ENCODE results near the gene CCDC148. TPM values are rescaled to one million over a fixed set of nuclear protein-coding genes. Genes with fewer than 3 reads are reported as not detected.

CCDC148 gene
- total RNA-seq, 1 donor from 2014 or later = 0.51 TPM

DNA sequence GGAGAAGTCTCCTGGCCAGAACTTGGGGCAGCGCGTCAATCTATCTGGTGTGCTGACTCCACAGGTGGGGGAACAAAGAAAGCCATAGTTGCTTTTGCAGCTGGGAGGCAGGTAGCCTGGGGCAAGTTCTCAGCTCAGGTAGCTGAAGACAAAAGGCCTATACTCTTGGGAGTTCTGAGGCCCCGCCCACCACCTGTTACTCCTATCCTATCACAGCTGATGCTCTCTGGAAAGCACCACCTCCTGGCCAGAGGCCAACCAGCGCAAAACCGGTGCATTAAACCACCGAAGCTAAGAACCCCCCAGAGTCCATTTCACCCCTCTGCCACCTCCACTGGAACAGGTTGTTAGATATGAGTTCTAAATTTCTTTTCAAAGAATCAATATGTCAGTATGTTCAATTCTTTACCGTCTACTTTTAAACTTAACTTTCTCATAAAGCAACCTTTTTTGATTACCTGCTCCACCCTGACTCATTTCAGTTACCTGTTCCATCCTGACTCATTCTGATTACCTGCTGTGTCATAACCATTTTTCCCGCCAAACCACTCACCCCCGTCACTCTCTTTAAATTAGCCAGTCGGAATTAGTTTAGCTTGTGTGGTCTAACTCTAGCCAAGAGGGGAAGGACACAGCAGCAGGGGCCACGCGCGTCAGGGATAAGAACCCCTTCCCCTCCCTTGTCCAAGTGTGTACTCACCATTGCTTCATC lies 311.5 kb downstream of the CCDC148 start:
- DNase-seq = no peak

- DNase-seq = no peak
Observed at GRCh38 chr2:158143703-158144360, 312.7 kb downstream of the CCDC148 start.

DNA sequence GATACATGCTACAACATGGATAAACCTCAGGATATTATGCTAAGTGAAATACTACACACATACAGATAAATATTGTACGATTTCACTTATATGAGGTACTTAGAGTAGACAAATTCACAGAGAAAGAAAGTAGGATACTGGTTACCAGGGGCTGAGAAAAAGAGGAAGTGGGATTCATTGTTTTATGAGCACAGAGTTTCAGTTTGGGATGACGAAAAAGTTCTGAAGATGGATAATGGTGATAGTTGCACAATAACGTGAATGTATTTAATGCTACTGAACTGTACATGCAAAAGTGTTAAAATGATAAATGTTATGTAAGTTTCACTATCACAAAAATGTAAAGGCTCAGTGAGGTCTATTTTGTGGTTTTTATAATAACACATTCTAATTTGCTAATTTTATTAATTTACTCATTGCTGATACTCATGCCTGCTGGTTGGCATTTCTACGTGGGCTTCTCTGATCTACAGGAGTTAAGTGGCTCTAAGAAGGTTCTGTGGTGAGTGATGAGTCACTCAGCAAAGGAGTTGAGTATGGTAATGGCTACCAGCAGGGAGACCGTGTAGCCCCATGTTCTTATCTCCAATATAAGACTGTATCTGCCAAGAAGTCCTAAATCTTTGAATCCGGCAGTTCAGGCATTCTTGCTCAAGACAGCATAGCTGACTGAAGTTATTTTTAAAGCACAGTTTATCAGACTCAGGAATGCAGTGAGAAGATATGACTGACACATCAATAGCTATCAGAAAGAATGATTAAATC lies 313.8 kb downstream of the CCDC148 start:
- no peak for DNase-seq

DNA sequence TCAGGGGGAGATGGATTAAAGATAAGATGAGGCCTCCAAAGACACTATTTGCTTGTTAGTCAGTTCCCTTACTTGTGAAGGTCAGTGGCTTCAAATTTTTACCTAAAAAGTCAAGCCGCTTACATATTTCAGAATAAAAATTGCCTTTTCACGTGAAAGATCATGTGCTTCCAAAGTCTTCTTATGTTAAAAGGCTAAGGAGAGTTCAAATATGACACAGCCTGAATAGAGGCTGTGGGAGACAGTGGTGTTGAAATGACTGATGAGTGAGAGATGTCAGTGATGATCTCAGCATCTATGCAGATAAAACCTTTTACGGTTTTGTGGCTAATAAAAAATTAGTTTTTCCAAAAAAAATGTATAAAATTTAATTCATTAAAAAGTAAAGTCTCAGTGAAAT lies 314.4 kb downstream of the CCDC148 start:
- no peak for DNase-seq

- DNase-seq = no peak
Observed at GRCh38 chr2:158140201-158140600, 316.4 kb downstream of the CCDC148 start.

DNA sequence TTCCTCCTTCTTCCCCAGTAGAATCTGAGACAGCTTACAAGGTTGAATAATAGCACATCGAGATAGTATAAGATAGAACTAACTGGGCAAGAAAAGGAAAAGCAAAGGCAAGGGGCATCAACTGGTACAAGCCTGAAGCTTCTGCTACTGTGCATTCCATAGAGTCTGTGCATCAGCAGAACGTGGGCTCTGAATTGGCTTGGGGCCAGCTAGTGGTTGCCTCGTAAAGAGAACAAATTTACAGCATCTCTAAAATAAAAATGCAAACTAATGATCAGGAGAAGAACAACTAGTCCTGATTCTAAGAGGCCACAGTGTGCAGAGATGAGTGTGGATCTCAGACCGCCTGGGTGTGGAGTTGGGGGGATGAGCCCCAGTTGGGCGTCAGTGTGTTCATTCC lies 318.3 kb downstream of the CCDC148 start:
- no peak for DNase-seq

GRCh38 chr2:158135096-158135495 lies 321.5 kb downstream of the CCDC148 start:
- no peak for DNase-seq

DNA sequence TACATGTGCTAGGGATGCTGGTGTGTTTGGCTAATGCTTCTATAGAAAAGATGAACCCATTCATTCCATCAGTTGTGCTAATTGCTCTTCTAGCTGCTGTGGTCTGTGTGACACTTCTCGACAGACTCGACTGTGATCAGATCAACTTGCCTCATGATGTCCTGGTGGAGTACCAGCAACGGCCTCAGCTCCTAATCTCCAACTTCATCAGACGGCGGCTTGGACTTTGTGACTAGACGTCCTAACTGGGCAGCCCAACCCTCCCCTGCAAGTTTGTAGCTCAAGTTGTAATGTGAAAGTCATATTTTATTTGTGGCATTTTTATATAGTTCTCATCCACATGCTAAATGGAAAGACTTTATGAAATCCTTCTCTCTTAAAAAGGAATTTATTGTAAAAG lies 321.9 kb downstream of the CCDC148 start:
- no peak for DNase-seq

GRCh38 chr2:158134055-158134454 lies 322.5 kb downstream of the CCDC148 start:
- no peak for DNase-seq

DNA sequence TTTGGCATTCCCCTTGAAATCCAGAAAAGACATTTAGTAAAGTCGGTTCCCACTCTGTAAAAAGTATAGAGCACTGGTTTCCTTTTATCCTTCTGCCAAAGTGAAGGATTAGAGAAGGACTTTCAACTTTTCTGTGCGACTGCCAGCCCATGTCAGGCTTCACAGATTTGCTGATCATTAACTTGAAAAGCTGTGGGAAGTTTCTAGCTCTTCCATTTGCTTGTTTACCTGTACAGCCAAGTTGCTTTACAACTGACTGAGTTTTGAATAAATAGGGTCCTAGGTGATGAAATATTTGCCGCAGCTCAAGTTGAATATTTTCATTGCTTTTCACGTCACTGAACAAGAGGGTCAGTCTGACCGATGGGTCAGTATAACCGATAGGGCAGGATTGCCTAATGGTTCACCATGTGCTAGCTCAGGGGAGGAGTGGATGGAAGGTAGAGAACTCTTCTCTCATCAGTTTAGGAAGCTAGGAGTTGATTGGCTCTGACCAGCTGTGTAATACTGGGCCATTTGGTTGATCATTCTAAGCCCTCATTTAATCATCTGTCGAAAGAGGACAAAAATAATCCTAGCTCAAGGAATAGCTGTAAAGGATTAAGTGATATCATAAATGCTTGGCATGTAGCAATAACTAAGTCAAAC lies 324.5 kb downstream of the CCDC148 start:
- DNase-seq = no peak

- no peak for DNase-seq
Observed at GRCh38 chr2:158131483-158131912, 325.1 kb downstream of the CCDC148 start.

DNA sequence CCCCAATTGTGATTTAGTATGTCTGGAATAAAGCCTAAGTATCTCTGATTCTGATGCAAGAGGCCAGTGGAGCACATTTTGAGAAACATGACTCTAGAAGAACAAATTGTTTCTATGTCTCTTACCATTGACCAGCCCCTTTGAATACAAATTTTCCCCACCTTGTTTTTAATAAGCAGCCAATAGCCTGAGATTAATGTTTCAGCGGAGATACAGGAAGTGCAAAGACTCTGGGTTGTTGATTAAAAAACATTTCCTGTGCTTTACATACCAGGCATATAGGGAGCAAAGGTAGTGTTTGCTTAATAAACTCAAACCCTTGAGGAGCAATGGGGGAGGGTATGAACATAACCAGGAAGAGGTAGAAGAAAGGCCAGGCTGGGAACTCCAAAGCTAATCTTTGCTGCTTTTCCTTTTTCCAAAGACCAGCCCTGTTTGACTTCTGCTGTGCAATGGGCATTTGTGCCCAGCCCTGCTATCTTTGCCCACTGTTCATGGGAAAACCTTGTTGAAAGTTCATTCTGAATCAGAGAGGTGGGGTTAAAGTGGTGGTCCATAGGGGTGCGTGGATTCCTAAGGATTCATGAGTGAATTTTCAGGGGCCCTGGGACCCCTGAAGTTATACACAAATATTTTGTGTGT lies 325.6 kb downstream of the CCDC148 start:
- no peak for DNase-seq

GRCh38 chr2:158129037-158129436 lies 327.5 kb downstream of the CCDC148 start:
- DNase-seq = no peak

DNA sequence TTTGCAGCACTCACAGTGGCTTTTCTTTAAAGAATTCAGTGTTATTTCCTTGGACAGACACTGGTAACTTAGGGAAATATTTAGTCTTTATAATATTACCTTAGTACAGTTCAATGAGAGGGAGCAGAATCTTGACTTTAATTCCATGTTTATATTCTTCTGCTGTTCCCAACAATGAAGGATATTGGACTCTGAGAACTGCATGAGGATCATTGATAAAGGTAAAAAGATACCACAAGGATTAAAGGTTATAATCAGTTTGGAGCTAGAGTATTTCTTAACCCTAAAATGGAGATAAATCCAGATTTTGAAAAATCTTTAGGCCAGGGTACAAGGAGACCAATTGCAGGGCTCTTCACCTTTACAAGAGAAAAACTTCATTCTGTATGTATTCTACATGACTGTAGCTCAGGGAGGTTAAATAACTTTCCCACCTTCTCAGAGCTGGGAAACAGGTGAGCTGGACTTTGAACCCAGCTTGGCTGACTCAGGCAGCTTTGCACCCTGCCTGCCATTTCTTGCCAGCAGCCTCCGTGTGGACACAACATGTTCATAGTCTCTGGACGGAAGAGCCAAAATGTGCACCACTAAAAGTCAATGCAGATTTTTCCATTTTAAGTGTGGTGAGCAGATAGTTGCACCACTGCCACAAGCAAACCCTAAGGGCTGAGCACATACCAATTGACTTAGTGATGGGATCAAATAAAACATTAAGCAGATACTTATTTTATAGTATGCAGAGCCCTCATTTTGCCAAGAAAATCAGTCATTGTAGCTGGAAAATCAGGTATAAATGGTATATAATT lies 328.2 kb downstream of the CCDC148 start:
- DNase-seq = no peak

DNA sequence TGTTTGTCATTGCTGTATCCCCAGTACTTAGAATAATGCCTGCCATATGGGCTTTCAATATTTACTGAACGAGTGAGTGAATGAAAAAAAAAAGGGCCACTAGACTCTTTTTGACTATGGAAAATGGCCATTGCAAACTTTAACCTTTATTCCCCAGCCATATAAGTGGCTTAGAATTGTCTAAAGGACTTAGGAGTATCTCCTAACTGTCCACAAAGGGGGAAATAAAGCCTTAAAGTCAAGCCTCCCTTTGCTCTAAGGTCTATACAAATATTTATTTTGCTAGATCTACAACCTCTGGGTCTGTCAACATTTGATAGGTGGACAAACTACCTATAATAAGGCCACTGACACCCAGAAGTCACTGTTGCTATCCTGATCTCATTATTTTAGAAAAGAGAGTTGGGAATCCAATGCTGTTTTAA lies 329.2 kb downstream of the CCDC148 start:
- DNase-seq = no peak

DNA sequence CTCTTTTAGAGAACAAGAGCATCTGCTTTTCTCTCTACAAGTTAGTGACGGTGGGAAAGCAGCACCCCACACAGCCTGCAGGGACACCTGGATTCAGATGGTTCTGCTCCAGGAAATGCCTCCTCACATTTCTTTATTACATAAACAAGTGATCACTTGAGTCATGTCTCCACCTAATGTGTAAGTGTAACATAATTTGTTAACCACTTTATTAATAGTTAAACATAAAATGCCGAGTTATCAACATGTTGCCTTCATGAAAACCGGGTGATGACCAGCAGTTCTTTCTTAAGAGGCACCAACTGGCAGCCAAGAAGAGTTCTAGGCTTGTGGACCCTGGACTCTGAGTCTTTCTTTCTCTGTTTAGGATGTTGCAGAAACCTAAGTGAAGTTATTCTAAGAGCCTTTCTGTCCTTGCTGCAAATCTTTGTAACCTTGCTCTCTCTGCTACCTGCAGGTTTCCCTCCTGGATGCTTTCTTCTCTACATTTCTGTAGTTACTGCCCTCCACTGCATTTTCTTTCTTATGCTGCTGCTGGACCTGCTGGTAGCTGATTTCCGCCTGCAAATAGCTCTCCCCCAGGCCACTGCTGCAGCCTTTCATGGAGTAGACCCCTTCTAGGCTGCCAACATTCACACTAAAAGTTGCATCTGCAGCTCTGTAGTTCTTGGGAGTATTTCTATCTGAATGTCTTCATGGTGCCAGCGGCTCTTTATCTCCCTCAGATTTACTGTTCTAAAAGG lies 330.6 kb downstream of the CCDC148 start:
- DNase-seq = no peak

DNA sequence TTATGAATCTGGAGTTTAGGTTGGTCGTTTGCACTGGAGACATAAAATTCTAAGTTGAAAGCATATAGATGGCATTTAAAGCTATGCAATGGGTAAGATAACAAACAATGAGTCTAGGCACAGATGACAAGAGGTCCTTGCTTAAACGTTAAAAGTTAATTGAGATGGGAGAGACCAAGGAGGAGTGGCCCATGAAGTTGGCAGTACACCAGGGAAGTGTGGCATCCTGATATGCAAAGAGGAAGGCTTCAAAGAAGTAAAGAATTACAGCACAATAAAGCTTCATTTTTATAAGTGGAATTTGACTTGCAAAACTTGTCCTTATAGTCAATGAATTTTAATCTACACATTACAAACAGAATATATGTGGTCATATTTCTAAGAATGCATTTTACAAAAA lies 331.7 kb downstream of the CCDC148 start:
- DNase-seq = no peak
